ENCODE measurements around the gene FAM120AOS.

The FAM120AOS gene

GRCh38 chr9:93397661-93398373 lies 55.6 kb downstream of the FAM120AOS start:
- H3F3A ChIP-seq (ENCODE audit: insufficient read depth, low read length) = no peaks in the 10 kb centered on the region
- H3K4me3 ChIP-seq (ENCODE audit: low read depth, low read length, poor library complexity, severe bottlenecking) = no peak overlapping the region
- no peaks in the 10 kb centered on the region for H3K27me3 ChIP-seq (ENCODE audit: insufficient read depth, low read length)
- no peak for TF ChIP-seq CTCF (IDR thresholded peaks at IDR 0.05; ENCODE audit: low read length)
- no peak for TF ChIP-seq EZH2 (IDR thresholded peaks at IDR 0.05; ENCODE audit: borderline replicate concordance, low read length)
- no peak overlapping the region for H2AFZ ChIP-seq (ENCODE audit: low read length)
- no peaks in the 10 kb centered on the region for H3K4me1 ChIP-seq (ENCODE audit: insufficient read depth, low read length, severe bottlenecking)
- no peak overlapping the region for H3K4me2 ChIP-seq (ENCODE audit: low read length)
- H3K9ac ChIP-seq (ENCODE audit: low read length) = no peak overlapping the region
- H3K9me3 ChIP-seq (ENCODE audit: low read length) = no peaks in the 10 kb centered on the region
- H3K79me2 ChIP-seq (ENCODE audit: insufficient read depth, low read length) = no peaks in the 10 kb centered on the region
- no peaks in the 10 kb centered on the region for H4K20me1 ChIP-seq (ENCODE audit: insufficient read depth, low read length)
- H3K27ac ChIP-seq (ENCODE audit: low read depth, low read length, poor library complexity, severe bottlenecking) = no peak overlapping the region
- H3K36me3 ChIP-seq (ENCODE audit: insufficient read depth, low read length) = no peaks in the 10 kb centered on the region
- H3K9me2 ChIP-seq (ENCODE audit: low read depth, low read length) = no peaks in the 10 kb centered on the region

All from OCI-LY1 (cell line).